Measurements from ENCODE around the gene KLF6.

GRCh38 chr10:3748484-3748883 is 36.5 kb downstream of the KLF6 start:
- TF ChIP-seq TAF1 (IDR thresholded peaks at IDR 0.05; ENCODE audit: low read depth, low read length) (no peak), POLR2A (IDR thresholded peaks at IDR 0.05; ENCODE audit: low read depth, low read length) (no peak), POLR2AphosphoS5 (IDR thresholded peaks at IDR 0.05; ENCODE audit: low read depth, low read length) (no peak), PAX5 (IDR thresholded peaks at IDR 0.05; ENCODE audit: insufficient read depth, low read length, severe bottlenecking) (no peak)
